Measurements from ENCODE around the gene CHMP4A. TPM values are rescaled to one million over a fixed set of nuclear protein-coding genes. Genes with fewer than 3 reads are reported as not detected.
"Not testable (repeated sequence)": the region's sequence is repeated elsewhere in the genome, so short reads cannot be mapped to it uniquely, and the experiment has no call there.

CHMP4A gene
- total RNA-seq, 1 donor from 2014 or later, result 52.3 TPM

DNA sequence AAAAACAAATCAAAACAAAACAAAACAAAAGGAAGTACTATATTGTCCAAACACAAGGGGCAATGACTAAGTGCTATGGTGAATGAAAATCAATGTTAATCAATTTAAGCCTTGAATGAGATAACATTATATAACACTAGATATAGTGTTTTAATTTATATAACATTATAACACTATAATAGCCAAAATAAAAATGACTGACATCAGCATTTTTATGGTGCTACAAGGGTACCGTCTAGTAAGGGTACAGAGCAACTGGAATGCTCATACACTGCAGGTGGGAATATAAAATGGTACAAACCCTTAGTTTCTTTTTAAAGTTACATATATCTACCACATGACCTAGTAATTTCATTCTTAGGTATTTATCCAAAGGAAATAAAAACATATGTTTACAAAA is 13.2 kb upstream of the CHMP4A start:
- DNase-seq (ENCODE audit: extremely low read depth, low read depth, low spot score), result no peak

DNA sequence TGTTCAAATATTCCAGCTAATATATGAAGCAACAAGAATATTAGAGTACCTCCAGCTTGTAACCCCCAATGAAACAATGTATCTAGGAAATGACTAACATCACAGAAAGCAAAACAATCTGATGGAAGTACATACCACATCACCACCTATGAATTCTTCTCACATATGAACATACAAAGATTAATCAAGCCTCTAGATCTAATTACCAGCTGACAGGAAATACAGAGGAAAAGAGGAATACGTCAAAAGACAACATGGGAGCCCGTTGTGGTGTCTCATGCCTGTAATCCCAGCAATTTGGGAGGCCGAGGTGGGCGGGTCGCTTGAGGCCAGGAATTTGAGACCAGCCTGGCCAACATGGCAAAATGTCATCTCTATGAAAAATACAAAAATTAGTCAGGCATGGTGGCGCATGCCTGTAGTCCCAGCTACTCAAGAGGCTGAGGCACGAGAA is 11.4 kb upstream of the CHMP4A start:
- peak; percentile 95 for DNase-seq (ENCODE audit: extremely low read depth, low read depth, low spot score)

DNA sequence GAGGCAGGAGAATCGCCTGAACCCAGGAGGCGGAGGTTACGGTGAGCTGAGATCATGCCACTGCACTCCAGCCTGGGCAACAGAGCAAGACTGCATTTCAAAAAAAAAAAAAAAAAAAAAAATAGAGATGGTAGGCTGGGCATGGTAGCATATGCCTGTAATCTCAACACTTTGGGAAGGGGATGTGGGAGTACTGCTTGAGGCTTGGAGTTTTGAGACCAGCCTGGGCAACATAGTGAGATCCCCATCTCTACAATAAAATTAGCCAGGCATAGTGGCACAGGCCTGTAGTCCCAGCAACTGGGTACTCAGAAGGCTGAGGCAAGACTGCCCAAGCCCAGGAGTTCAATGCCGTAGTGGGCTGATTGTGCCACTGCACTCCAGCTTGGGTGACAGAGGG is 9.7 kb upstream of the CHMP4A start:
- not testable (repeated sequence) for DNase-seq (ENCODE audit: extremely low read depth, low read depth, low spot score)

DNA sequence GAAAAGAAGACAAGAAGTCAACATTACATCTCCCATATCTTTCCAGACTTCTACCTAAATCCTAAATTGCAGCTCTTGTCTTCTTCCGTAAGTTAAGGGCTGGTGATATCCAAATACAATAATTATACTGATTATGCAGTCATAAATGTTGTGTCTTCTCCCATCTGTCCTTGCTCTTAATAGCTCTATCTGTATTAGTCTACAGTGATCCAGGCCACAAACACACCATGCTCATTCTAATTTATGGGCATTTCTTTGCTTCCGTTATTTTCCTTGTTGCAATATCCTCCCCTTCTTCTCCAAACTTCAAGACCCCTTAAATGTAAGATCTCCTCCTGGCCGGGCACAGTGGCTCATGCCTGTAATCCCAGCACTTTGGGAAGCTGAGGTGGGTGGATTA is 6.2 kb upstream of the CHMP4A start:
- DNase-seq (ENCODE audit: extremely low read depth, low read depth, low spot score), result no peak

DNA sequence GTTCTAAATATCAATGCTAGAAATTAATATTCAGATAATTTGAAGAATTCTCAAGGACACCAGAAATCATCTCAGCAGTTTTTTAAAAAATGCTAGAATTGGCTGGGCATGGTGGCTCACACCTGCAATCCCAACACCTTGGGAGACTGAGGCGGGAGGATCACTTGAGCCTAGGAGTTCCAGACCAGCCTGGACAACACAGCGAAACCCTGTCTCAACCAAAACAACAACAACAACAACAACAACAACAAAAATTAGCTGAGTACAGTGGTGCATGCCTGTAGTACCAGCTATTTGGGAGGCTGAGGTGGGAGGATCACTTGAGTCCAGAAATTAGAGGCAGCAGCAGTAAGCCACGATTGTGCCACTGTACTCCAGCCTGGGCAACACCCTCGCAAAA is 5.8 kb upstream of the CHMP4A start:
- DNase-seq (ENCODE audit: extremely low read depth, low read depth, low spot score), result no peak

DNA sequence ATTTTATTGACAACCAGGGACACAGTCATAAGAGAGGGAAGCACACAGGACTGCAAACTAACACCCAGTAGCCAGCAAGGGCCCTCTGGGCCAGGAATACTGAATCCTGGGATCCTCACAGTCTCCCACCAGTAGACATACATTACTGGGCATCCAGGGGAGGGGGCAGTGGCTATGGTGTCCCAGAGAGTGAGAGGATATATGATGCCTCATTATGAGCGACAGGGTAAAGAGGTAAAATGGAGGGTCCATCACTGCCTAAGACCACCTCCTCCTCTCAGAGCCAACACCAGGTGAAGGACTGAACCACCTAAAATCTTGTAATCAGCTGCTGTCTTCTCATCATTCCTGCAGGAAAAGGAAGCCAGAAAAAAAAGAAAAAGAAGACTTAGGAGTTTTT is 3.6 kb upstream of the CHMP4A start:
- DNase-seq (ENCODE audit: extremely low read depth, low read depth, low spot score), result not testable (repeated sequence)

DNA sequence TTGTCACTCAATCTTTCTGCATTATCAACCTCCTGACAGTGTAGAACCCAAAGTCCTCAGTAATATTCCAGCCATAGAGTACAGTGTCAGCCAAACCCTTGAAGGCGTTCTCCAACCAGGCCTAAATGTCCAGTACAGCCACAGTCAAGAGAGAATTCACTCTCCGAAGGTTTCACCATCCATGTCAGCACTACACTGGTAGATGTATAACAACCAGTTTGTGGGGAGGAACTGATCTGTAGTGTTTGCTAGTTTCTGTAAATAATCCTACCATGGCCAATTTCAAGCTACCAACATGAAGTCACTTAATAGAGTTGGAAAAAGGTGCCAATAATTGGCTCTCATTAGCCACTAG is 3.0 kb upstream of the CHMP4A start:
- no peak for DNase-seq (ENCODE audit: extremely low read depth, low read depth, low spot score)

DNA sequence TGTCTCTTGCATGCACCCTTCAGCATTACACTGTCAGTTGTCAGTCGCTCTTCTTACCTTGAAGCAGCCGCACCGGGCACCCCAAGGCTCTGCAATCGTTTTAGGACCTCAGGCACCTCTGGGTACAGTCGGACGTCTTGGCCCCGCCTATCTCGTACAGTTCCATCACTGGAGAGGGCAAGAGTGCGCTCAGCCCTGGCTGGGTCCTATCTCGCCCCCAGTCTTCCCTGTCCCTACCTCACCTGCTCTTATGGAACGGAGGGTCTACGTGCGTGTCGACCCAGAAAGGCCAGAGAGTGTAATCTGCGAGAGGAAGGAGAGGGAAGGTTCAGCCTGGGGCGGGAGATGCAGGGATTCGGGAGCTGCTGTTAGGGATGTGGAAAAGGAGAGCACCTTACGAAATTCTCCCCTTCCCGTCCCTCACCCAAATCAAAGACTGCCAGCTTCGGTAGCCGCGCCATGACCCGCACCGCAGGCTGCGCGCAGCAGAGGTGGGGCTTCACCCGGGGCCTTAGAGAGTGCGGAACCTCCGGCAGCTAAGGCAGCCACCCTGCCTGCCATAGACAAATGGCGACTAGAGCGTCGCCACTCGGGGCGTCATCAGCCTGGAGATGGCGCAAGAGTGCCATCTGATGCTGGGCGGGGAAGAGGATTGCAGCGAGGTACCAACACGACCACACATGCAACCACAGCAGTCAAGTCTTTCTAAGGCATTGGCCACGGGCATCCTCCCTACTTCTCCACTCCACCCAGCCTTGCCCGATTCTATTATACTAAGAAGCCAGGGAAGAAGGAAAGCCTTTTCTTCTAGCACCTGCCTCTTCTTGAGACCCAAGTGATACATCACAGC is 2.4 kb upstream of the CHMP4A start, which contains the start of gene MDP1:
MDP1 (minus strand) TSS at position 572 of the 850 bp plus-strand sequence; CDS start at position 461, 111 bp downstream.
- DNase-seq (ENCODE audit: extremely low read depth, low read depth, low spot score), result no peak

DNA sequence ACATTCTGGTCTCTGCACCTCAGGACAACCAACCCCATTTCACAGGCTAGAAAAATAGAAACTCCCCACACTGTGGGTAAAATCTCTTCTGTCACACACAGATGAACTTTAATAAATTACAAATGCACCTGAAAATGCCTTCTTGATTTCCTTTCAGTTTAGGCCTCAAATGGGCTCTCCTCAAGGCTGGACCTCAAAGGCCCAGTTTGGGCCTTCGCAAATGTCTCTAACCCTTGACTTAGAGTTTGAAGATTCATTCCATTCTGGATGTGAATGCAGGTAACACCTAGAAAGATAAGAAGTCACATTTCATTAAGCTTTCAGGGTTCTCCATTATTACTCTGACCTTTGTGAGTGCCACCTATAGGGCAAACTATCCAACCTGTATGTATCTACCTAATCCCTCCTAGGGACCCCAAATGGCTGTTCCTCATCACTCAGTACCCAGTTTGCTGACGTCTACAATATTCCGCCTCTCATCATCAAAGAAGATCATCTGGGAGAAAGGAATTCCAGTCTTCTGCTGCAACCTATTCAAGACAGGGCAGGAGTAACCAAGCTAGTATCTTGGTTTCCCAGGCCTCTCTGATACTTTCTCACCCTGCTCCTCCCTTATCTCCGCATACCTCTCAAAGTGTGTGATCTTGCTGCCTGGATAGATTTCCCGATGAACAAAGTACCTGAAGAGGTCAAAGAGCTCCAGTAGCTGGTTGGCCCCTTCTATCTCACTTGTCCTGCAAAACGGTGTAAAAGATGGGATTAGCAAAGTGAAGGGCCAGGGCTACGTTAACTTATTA is 776 bp upstream of the CHMP4A start:
- no peak for DNase-seq (ENCODE audit: extremely low read depth, low read depth, low spot score)

DNA sequence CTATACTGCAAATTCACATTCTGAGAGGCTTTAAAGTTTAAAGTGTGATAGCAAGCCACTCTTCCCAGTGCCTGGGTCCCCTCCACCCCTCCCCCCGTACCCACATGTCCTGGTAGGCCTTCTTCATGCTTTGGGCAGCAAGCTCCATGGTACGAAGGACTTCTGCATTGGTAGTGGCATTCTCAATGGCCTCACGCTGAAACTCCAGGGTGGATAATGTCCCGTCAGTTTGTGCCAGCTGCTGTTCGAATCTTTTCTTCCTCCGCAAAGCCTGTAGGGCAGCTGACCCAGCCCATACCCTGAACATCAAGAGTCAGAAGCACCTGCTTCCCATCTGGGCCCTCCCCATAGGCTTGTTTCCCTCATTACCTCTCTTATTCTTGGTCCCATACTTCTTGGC is 2.0 kb downstream of the CHMP4A start:
- DNase-seq (ENCODE audit: extremely low read depth, low read depth, low spot score), result no peak

DNA sequence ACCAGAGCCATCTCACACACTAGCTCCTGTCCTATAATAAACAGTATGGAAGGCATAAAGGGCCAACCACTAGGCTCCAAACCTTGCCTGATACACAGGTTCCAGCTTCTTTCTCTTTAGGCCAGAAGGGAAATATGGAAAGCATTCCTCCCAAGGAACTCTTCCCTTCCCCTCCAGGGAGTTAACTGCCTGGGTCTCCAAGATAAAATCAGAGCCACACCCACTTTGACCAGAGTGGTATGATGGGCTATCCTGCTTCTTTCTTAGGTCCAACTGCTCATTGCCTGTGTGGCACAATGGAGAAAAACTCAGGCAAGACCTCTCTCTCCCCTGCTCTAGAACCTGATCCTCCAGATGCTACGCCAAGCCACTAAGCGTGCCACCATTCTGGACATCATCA is 5.7 kb downstream of the CHMP4A start:
- no peak for DNase-seq (ENCODE audit: extremely low read depth, low read depth, low spot score)

DNA sequence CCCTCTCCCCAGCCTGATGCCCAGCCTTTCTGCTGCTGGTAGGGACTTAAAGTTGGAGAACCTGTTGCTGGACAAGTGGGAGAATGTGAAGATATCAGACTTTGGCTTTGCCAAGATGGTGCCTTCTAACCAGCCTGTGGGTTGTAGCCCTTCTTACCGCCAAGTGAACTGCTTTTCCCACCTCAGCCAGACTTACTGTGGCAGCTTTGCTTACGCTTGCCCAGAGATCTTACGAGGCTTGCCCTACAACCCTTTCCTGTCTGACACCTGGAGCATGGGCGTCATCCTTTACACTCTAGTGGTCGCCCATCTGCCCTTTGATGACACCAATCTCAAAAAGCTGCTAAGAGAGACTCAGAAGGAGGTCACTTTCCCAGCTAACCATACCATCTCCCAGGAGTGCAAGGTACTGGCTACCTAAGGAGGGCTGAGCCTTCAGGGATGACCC is 6.2 kb downstream of the CHMP4A start:
- DNase-seq (ENCODE audit: extremely low read depth, low read depth, low spot score), result no peak

DNA sequence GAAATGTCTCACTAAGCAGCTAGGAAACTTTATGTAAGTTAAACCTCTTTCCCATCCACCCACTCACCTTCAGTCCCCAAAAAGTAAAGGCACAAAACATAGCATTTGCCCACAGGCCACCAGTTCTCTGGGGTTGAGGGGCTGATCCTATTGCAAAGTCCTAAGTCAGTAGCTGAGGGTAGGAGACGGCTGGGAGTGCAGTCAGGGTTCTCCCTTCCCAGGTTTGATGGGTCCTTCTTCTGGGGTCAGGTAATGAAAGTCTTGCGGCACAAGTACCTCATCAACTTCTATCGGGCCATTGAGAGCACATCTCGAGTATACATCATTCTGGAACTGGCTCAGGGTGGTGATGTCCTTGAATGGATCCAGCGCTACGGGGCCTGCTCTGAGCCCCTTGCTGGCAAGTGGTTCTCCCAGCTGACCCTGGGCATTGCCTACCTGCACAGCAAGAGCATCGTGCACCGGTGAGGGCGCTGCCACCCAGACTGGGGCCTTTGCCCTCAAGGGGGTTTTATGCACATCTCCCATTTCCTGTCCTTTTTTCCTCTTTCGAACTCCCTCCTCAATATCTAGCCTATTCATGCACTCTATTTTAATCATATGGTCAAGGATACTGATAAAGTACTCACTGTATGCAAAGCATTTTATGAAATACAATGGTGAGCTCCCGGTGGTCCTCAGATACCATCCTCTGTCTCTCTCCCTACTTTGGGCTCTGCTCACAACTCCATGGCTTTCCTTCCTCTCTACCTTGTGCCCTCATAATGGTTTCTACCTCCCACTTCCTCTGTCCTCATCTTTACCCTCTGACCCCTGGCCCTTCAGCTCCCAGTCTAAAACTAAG is 6.8 kb downstream of the CHMP4A start:
- DNase-seq (ENCODE audit: extremely low read depth, low read depth, low spot score), result no peak

DNA sequence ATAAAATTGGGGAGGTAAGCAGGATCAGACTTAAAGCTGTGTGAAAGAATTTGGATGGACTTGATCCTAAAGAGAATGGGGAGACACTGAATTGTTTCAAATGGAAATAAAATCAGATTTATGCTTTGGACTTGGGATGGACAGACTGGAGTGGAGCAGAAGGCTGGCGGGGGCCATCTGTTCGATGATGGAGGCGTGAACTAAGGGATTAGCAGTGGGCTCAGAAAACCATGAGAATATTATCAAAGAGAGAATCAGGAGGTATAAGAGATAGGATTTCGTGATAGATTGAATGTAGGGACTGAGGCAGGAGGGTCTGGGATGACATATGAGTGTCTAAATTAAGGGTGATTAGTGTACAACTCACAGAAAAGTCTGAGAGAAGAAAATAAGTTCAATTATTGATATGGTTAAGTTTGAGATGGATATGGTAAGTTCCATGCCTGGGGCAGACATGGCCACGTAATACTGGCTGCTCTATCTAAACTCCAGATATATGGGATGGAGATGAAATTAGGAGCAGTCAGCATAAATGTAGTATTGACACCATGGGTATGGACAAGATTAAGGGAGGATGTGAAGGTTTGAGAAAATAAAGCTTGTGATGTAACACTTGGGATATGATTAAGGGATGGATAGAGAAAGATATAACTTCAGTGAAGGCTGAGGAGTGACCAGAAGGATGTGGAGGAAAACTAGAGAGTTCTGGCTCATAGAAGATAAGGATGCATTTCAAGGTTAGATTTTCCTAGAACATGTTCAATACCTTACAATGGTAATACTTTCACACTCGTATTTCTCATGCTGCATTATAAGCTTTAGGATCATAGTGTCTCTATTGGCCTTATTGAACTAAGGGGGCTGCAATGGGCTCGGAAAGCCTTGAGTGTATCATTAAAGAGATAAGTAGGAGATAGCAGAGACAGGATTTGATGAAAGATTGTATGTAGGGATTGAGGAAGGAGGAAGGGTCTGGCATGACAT is 8.8 kb downstream of the CHMP4A start:
- DNase-seq (ENCODE audit: extremely low read depth, low read depth, low spot score), result no peak

DNA sequence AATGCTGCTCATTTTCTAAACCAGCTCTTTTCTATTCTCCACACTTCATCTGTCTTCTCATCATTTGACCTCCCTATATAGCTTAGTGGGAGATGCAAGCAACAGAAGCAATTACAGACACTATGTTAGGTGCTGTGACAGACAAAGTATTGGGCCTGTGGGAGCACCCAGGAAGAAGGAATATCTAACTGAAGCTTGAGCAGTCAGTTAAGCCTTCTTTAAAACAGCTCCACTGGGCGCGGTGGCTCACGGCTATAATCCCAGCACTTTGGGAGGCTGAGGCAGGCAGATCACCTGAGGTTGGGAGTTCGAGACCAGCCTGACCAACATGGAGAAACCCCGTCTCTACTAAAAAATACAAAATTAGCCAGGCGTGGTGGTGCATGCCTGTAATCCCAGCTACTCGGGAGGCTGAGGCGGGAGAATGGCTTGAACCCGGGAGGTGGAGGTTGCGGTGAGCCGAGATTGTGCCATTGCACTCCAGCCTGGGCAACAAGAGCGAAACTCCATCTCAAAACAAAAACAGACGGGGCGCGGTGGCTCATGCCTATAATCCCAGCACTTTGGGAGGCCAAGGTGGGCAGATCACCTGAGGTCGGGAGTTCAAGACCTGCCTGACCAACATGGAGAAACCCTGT is 9.9 kb downstream of the CHMP4A start:
- DNase-seq (ENCODE audit: extremely low read depth, low read depth, low spot score), result not testable (repeated sequence)

DNA sequence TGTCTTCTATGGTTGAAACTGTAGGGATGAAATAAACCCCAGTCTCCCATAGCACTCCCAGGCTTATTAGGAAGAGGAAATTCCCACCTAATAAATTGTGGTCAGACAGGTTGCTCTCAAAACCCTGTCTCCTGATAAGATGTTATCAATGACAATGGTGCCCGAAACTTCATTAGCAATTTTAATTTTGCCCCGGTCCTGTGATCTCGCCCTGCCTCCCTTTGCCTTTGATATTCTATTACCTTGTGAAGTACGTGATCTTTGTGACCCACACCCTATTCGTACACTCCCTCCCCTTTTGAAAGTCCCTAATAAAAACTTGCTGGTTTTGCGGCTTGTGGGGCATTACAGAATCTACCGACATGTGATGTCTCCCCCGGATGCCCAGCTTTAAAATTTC is 10.8 kb downstream of the CHMP4A start:
- DNase-seq (ENCODE audit: extremely low read depth, low read depth, low spot score), result not testable (repeated sequence)

DNA sequence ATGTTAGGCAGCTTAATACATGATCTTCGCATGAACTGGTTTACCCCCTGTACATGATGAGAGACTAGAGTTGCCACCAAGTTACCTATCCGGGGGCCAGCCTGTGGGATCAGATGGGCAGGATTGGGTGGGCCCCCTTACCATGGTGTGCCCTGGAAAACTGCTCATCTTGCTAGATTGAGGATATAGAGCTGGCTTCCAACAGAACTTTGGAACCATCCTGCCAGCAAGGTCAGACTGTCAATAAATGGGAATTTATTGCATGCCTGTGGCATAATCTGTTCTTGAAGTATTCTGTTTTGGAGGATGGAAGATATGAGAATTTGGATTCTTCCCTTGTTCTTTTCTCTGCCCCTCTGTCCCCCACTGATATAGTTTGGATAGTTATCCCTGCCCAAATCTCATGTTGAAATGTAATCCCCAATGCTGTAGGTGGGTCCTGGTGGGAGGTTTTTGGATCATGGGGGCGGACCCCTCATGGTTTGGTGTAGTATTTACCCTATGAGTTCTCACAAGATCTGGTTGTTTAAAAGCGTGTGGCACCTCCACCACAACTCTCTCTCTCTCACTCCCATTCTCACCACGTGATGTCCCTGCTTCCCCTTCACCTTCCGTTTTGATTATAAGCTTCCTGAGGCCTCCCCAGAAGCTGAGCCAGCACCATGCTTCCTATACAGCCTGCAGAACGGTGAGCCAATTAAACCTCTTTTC is 14.3 kb downstream of the CHMP4A start:
- DNase-seq (ENCODE audit: extremely low read depth, low read depth, low spot score), result no peak

DNA sequence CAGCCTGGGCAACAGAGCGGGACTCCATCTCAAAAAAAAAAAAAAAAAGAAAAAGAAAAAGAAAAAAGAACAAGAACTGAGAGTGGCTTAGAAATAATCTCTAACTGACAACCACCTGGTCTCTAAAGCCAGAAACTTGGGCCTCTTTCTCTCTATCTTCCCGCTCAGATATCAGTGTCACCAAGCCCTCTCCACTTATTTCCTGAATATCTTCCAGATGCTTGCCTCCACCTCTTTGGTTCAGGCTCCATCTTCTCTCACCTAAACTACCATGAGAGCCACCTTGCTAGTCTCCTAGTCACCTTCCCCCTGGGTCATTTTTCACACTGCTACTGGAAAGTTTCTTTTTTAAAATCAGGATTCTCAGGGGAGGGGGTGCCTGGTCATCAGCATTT is 16.2 kb downstream of the CHMP4A start:
- no peak for DNase-seq (ENCODE audit: extremely low read depth, low read depth, low spot score)
